ENCODE results near the gene TNNT3.
"Not testable (repeated sequence)": the region's sequence is repeated elsewhere in the genome, so short reads cannot be mapped to it uniquely, and the experiment has no call there.

The TNNT3 gene

GRCh38 chr11:1875851-1876301 is 43.6 kb upstream of the TNNT3 start:
- not testable (repeated sequence) for H3K27ac ChIP-seq (ENCODE audit: insufficient read depth, low read depth, low read length, poor library complexity, severe bottlenecking); H3K27me3 ChIP-seq (ENCODE audit: control insufficient read depth, insufficient read depth, low read length, poor library complexity, severe bottlenecking); H3K4me3 ChIP-seq (ENCODE audit: insufficient read depth, low read depth, low read length); H3K9me3 ChIP-seq (ENCODE audit: control insufficient read depth, low read length); H3K36me3 ChIP-seq (ENCODE audit: control insufficient read depth, insufficient read depth, low read length); H3K4me1 ChIP-seq (ENCODE audit: control insufficient read depth, insufficient read depth, low read length)
- WGBS, 2 experiments, result 88 to 90% methylated on average over 13 of the region's 13 CpGs

GRCh38 chr11:1876361-1877063 is 43.0 kb upstream of the TNNT3 start:
- no peaks in the 10 kb centered on the region for H3K36me3 ChIP-seq (ENCODE audit: control insufficient read depth, insufficient read depth, low read length)
- 41 to 50% methylated on average over 26 of the region's 26 CpGs for WGBS, 2 experiments
- H3K9me3 ChIP-seq (ENCODE audit: control insufficient read depth, low read length), result no peaks in the 10 kb centered on the region
- no peak overlapping the region for H3K27ac ChIP-seq (ENCODE audit: insufficient read depth, low read depth, low read length, poor library complexity, severe bottlenecking)
- H3K4me1 ChIP-seq (ENCODE audit: control insufficient read depth, insufficient read depth, low read length), result no peaks in the 10 kb centered on the region
- H3K27me3 ChIP-seq (ENCODE audit: control insufficient read depth, insufficient read depth, low read length, poor library complexity, severe bottlenecking), result no peaks in the 10 kb centered on the region
- H3K4me3 ChIP-seq (ENCODE audit: insufficient read depth, low read depth, low read length), result no peak overlapping the region

GRCh38 chr11:1877211-1878136 is 42.0 kb upstream of the TNNT3 start:
- no peak overlapping the region for H3K27ac ChIP-seq (ENCODE audit: insufficient read depth, low read depth, low read length, poor library complexity, severe bottlenecking)

GRCh38 chr11:1878137-1879031 is 41.1 kb upstream of the TNNT3 start:
- Histone ChIP-seq H3K9me3 (ENCODE audit: control insufficient read depth, low read length) (no peaks in the 10 kb centered on the region), H3K27me3 (ENCODE audit: control insufficient read depth, insufficient read depth, low read length, poor library complexity, severe bottlenecking) (no peaks in the 10 kb centered on the region), H3K27ac (ENCODE audit: insufficient read depth, low read depth, low read length, poor library complexity, severe bottlenecking) (no peak overlapping the region), H3K36me3 (ENCODE audit: control insufficient read depth, insufficient read depth, low read length) (no peaks in the 10 kb centered on the region), H3K4me3 (ENCODE audit: insufficient read depth, low read depth, low read length) (no peak overlapping the region), H3K4me1 (ENCODE audit: control insufficient read depth, insufficient read depth, low read length) (no peaks in the 10 kb centered on the region)
- WGBS, 2 experiments, result 94% methylated on average over 30 of the region's 30 CpGs

More at GRCh38 chr11:1877211-1878136, 42.0 kb upstream of the TNNT3 start:
- Histone ChIP-seq H3K27me3 (ENCODE audit: control insufficient read depth, insufficient read depth, low read length, poor library complexity, severe bottlenecking) (no peaks in the 10 kb centered on the region), H3K4me3 (ENCODE audit: insufficient read depth, low read depth, low read length) (no peak overlapping the region), H3K9me3 (ENCODE audit: control insufficient read depth, low read length) (no peaks in the 10 kb centered on the region), H3K36me3 (ENCODE audit: control insufficient read depth, insufficient read depth, low read length) (no peaks in the 10 kb centered on the region), H3K4me1 (ENCODE audit: control insufficient read depth, insufficient read depth, low read length) (no peaks in the 10 kb centered on the region)
- WGBS, 2 experiments, result 90 to 91% methylated on average over 33 of the region's 33 CpGs

- no peaks in the 10 kb centered on the region for H3K4me1 ChIP-seq (ENCODE audit: control insufficient read depth, insufficient read depth, low read length)
- no peaks in the 10 kb centered on the region for H3K36me3 ChIP-seq (ENCODE audit: control insufficient read depth, insufficient read depth, low read length)
- H3K9me3 ChIP-seq (ENCODE audit: control insufficient read depth, low read length), result no peaks in the 10 kb centered on the region
- no peak overlapping the region for H3K4me3 ChIP-seq (ENCODE audit: insufficient read depth, low read depth, low read length)
- no peak overlapping the region for H3K27ac ChIP-seq (ENCODE audit: insufficient read depth, low read depth, low read length, poor library complexity, severe bottlenecking)
- 89 to 90% methylated on average over 13 of the region's 13 CpGs for WGBS, 2 experiments
- no peaks in the 10 kb centered on the region for H3K27me3 ChIP-seq (ENCODE audit: control insufficient read depth, insufficient read depth, low read length, poor library complexity, severe bottlenecking)
Measured at GRCh38 chr11:1879342-1879940, 40.1 kb upstream of the TNNT3 start.

GRCh38 chr11:1879941-1880720 is 39.4 kb upstream of the TNNT3 start:
- no peaks in the 10 kb centered on the region for H3K9me3 ChIP-seq (ENCODE audit: control insufficient read depth, low read length)
- 90 to 94% methylated on average over 32 of the region's 32 CpGs for WGBS, 2 experiments
- no peaks in the 10 kb centered on the region for H3K27me3 ChIP-seq (ENCODE audit: control insufficient read depth, insufficient read depth, low read length, poor library complexity, severe bottlenecking)
- no peak overlapping the region for H3K4me3 ChIP-seq (ENCODE audit: insufficient read depth, low read depth, low read length)
- no peak overlapping the region for H3K27ac ChIP-seq (ENCODE audit: insufficient read depth, low read depth, low read length, poor library complexity, severe bottlenecking)
- no peaks in the 10 kb centered on the region for H3K36me3 ChIP-seq (ENCODE audit: control insufficient read depth, insufficient read depth, low read length)
- no peaks in the 10 kb centered on the region for H3K4me1 ChIP-seq (ENCODE audit: control insufficient read depth, insufficient read depth, low read length)

- 84 to 86% methylated on average over 9 of the region's 9 CpGs for WGBS, 2 experiments
- Histone ChIP-seq H3K4me1 (ENCODE audit: control insufficient read depth, insufficient read depth, low read length) (no peaks in the 10 kb centered on the region), H3K9me3 (ENCODE audit: control insufficient read depth, low read length) (no peaks in the 10 kb centered on the region), H3K27ac (ENCODE audit: insufficient read depth, low read depth, low read length, poor library complexity, severe bottlenecking) (no peak overlapping the region), H3K27me3 (ENCODE audit: control insufficient read depth, insufficient read depth, low read length, poor library complexity, severe bottlenecking) (peaks cover 1% of the 10 kb centered on the region), H3K4me3 (ENCODE audit: insufficient read depth, low read depth, low read length) (no peak overlapping the region), H3K36me3 (ENCODE audit: control insufficient read depth, insufficient read depth, low read length) (no peaks in the 10 kb centered on the region)
Measured at GRCh38 chr11:1880746-1881441, 38.6 kb upstream of the TNNT3 start.

- Histone ChIP-seq H3K4me3 (ENCODE audit: insufficient read depth, low read depth, low read length) (no peak overlapping the region), H3K27ac (ENCODE audit: insufficient read depth, low read depth, low read length, poor library complexity, severe bottlenecking) (no peak overlapping the region)
- 91% methylated on average over 42 to 43 of the region's 43 CpGs for WGBS, 2 experiments
Measured at GRCh38 chr11:1881442-1882264, 37.9 kb upstream of the TNNT3 start.

More at GRCh38 chr11:1881442-1882264, 37.9 kb upstream of the TNNT3 start:
- H3K27me3 ChIP-seq (ENCODE audit: control insufficient read depth, insufficient read depth, low read length, poor library complexity, severe bottlenecking), result peaks cover 3% of the 10 kb centered on the region
- no peaks in the 10 kb centered on the region for H3K36me3 ChIP-seq (ENCODE audit: control insufficient read depth, insufficient read depth, low read length)
- H3K4me1 ChIP-seq (ENCODE audit: control insufficient read depth, insufficient read depth, low read length), result no peaks in the 10 kb centered on the region
- no peaks in the 10 kb centered on the region for H3K9me3 ChIP-seq (ENCODE audit: control insufficient read depth, low read length)
